ENCODE results near the gene SYNE4. TPM values are rescaled to one million over a fixed set of nuclear protein-coding genes. Genes with fewer than 3 reads are reported as not detected.
A peak's percentile ranks its signal among the peaks of the same experiment; 100 is the strongest.

The SYNE4 gene
- total and polyA plus RNA-seq, 2 of the 13 experiments (the other 11 are each of a cell fraction or from before 2014, with no cell fraction given): 13.7 to 23.0 TPM

DNA sequence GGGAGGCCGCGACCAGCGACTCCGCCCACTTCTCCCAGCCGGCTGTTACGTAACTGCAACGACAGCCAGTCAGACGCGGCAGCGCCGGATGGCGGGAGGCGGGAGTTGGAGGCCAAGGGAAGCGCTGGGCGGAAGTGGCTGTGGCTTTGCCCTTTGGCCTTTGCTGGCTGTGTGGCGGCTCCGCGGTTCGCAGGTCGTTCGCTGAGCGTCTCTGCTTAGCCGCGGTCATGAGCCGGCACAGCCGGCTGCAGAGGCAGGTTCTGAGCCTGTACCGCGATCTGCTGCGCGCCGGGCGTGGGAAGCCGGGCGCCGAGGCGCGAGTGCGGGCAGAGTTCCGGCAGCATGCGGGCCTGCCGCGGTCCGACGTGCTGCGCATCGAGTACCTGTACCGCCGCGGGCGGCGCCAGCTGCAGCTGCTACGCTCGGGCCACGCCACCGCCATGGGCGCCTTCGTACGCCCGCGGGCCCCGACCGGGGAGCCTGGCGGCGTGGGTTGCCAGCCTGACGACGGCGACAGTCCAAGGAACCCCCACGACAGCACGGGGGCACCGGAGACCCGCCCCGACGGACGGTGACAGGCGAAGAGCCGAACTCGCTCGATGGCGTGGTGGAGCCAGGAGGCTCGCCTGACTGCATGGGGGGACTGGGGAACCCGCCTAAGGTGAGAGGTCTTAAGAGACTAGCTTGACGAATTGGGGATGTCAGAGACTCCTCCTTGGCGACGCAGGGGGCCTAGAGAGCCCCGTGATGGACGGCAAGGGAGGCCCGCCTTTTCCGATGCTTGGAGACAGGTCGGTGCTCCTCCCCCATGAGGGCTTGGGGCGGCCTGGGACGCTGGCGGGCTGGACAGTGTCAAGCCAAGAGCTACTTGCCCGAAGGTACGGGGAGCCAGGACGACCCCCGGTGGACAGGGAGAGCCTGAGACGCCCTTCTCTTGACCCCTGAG, 13.3 kb downstream of the SYNE4 start, which contains the start of gene SDHAF1 (continued):
- TF ChIP-seq, protein P1, sequence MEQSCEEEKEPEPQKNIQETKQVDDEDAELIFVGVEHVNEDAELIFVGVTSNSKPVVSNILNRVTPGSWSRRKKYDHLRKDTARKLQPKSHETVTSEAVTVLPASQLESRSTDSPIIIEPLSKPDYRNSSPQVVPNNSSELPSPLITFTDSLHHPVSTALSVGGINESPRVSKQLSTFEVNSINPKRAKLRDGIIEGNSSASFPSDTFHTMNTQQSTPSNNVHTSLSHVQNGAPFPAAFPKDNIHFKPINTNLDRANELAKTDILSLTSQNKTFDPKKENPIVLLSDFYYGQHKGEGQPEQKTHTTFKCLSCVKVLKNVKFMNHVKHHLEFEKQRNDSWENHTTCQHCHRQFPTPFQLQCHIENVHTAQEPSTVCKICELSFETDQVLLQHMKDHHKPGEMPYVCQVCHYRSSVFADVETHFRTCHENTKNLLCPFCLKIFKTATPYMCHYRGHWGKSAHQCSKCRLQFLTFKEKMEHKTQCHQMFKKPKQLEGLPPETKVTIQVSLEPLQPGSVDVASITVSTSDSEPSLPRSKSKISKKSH (CRISPR knock-in tag; IDR thresholded peaks at IDR 0.05; ENCODE audit: borderline replicate concordance): 0 out of 2 replicates have a peak, but pooled peaks have one; percentile 30
- TF ChIP-seq ZNF280D (CRISPR knock-in tag; IDR thresholded peaks at IDR 0.05) (peak; percentile 72; the same call in 1 of the 2 replicates), SP1 (IDR thresholded peaks at IDR 0.05) (no peak), SP1 (CRISPR knock-in tag; IDR thresholded peaks at IDR 0.05) (peak; percentile 84), ZNF343 (CRISPR knock-in tag; IDR thresholded peaks at IDR 0.05) (no peak), ZFP36L2 (CRISPR knock-in tag; IDR thresholded peaks at IDR 0.05) (no peak), PAF1 (CRISPR knock-in tag; IDR thresholded peaks at IDR 0.05) (no peak), NFKB2 (CRISPR knock-in tag; IDR thresholded peaks at IDR 0.05; ENCODE audit: borderline replicate concordance) (no peak; the same call in 1 of the 2 replicates), KMT2A (CRISPR knock-in tag; IDR thresholded peaks at IDR 0.05) (peak; percentile 91), ZNF776 (CRISPR knock-in tag; IDR thresholded peaks at IDR 0.05) (no peak; the same call in 1 of the 2 replicates), CBX1 (IDR thresholded peaks at IDR 0.05; ENCODE audit: low read depth) (peak; percentile 70)
- TF ChIP-seq, protein P2, sequence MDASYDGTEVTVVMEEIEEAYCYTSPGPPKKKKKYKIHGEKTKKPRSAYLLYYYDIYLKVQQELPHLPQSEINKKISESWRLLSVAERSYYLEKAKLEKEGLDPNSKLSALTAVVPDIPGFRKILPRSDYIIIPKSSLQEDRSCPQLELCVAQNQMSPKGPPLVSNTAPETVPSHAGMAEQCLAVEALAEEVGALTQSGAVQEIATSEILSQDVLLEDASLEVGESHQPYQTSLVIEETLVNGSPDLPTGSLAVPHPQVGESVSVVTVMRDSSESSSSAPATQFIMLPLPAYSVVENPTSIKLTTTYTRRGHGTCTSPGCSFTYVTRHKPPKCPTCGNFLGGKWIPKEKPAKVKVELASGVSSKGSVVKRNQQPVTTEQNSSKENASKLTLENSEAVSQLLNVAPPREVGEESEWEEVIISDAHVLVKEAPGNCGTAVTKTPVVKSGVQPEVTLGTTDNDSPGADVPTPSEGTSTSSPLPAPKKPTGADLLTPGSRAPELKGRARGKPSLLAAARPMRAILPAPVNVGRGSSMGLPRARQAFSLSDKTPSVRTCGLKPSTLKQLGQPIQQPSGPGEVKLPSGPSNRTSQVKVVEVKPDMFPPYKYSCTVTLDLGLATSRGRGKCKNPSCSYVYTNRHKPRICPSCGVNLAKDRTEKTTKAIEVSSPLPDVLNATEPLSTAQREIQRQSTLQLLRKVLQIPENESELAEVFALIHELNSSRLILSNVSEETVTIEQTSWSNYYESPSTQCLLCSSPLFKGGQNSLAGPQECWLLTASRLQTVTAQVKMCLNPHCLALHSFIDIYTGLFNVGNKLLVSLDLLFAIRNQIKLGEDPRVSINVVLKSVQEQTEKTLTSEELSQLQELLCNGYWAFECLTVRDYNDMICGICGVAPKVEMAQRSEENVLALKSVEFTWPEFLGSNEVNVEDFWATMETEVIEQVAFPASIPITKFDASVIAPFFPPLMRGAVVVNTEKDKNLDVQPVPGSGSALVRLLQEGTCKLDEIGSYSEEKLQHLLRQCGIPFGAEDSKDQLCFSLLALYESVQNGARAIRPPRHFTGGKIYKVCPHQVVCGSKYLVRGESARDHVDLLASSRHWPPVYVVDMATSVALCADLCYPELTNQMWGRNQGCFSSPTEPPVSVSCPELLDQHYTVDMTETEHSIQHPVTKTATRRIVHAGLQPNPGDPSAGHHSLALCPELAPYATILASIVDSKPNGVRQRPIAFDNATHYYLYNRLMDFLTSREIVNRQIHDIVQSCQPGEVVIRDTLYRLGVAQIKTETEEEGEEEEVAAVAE (CRISPR knock-in tag; IDR thresholded peaks at IDR 0.05; ENCODE audit: borderline replicate concordance): peak; percentile 83; the same call in 1 of the 2 replicates
- TF ChIP-seq, protein P3, sequence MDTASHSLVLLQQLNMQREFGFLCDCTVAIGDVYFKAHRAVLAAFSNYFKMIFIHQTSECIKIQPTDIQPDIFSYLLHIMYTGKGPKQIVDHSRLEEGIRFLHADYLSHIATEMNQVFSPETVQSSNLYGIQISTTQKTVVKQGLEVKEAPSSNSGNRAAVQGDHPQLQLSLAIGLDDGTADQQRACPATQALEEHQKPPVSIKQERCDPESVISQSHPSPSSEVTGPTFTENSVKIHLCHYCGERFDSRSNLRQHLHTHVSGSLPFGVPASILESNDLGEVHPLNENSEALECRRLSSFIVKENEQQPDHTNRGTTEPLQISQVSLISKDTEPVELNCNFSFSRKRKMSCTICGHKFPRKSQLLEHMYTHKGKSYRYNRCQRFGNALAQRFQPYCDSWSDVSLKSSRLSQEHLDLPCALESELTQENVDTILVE (CRISPR knock-in tag; IDR thresholded peaks at IDR 0.05): peak; percentile 19; the same call in 1 of the 2 replicates
- TF ChIP-seq, protein P4, sequence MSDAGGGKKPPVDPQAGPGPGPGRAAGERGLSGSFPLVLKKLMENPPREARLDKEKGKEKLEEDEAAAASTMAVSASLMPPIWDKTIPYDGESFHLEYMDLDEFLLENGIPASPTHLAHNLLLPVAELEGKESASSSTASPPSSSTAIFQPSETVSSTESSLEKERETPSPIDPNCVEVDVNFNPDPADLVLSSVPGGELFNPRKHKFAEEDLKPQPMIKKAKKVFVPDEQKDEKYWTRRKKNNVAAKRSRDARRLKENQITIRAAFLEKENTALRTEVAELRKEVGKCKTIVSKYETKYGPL (CRISPR knock-in tag; IDR thresholded peaks at IDR 0.05): peak; percentile 87; the same call in 1 of the 2 replicates
- TF ChIP-seq, protein P5, sequence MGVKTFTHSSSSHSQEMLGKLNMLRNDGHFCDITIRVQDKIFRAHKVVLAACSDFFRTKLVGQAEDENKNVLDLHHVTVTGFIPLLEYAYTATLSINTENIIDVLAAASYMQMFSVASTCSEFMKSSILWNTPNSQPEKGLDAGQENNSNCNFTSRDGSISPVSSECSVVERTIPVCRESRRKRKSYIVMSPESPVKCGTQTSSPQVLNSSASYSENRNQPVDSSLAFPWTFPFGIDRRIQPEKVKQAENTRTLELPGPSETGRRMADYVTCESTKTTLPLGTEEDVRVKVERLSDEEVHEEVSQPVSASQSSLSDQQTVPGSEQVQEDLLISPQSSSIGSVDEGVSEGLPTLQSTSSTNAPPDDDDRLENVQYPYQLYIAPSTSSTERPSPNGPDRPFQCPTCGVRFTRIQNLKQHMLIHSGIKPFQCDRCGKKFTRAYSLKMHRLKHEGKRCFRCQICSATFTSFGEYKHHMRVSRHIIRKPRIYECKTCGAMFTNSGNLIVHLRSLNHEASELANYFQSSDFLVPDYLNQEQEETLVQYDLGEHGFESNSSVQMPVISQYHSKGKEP (CRISPR knock-in tag; IDR thresholded peaks at IDR 0.05): peak; percentile 13; the same call in 1 of the 2 replicates

All from HepG2 (cell line).